AG04450 (cell line): ENCODE results near the gene OPCML. TPM values are rescaled to one million over a fixed set of nuclear protein-coding genes. Genes with fewer than 3 reads are reported as not detected.

Experiments
- CTCF ChIA-PET: fragments of 300-600, 350-600 bp; formaldehyde crosslinking; extraction: SDS; loops from one replicate; lab custom pipeline; 2022; ENCODE audit warnings: antibody characterized with exemption, inconsistent platforms; lab: Charles Lee
- POLR2A ChIA-PET: fragments of 350-600 bp; formaldehyde crosslinking; extraction: SDS; loops from one replicate; lab custom pipeline; 2021; ENCODE audit warnings: antibody characterized with exemption, inconsistent platforms; lab: Yijun Ruan, JAX
- DNase-seq: peaks from one replicate; pipeline ENCODE4 v3.0.0-alpha.2; 2011; ENCODE audit warnings: low read depth, low spot score
- H3K27ac ChIP-seq: one replicate; pipeline ENCODE4 v1.5.1; 2012; ENCODE audit warnings: low read depth, low read length, control low read depth
- H3K27me3 ChIP-seq: one replicate; pipeline ENCODE4 v1.6.0; 2012; ENCODE audit warnings: low read length; ENCODE audit not compliant: control insufficient read depth, insufficient read depth
- H3K4me3 ChIP-seq: 2 replicates; pipeline ENCODE4 v1.5.1; 2011; ENCODE audit warnings: mild to moderate bottlenecking, low read depth, low read length, control low read depth
- H3K9me3 ChIP-seq: 2 replicates; pipeline ENCODE4 v1.5.1; 2012; ENCODE audit warnings: low read length; ENCODE audit not compliant: control insufficient read depth, insufficient read depth
- CTCF ChIP-seq: IDR thresholded peaks from 2 replicates; pipeline ENCODE4 v1.5.1; 2011; ENCODE audit warnings: low read depth, low read length, control low read depth, inconsistent platforms
- polyA plus RNA-seq: library from polyadenylated mRNA; depleted of rRNA; stranded (reverse); fragments of >200 nt; gene quantifications from 2 replicates; pipeline ENCODE4 v1.2.3, GENCODE V29; 2011

The OPCML gene
- polyA plus RNA-seq, 1 experiment = 1.1 TPM

GRCh38 chr11:132864811-132865576, 667.3 kb downstream of the OPCML start:
- POLR2A ChIA-PET = no interaction called here

DNA sequence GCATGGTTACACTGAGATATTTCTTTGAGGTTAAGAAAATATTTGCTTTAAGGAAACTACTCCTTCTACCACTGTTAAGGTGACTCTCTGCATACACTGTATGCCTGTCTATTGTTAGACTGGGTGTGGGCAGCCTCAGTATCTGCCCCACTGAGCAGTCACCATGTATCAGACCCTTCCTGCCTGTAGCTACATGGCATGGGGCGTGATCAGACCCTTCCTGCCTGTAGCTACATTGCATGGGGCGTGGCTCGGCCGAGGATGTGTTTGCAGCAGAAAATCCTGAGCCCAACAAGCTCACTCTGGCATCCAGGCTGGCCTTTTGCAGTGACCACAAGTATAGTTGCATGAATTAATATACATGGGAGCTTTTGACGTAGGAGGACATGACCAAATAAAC, 669.4 kb downstream of the OPCML start:
- DNase-seq = no peak
- CTCF ChIA-PET = interaction anchor here (1.4 kb wide), 1 partner anchor 78 kb away, joined by 6 read pairs; no protein-coding TSS in a partner anchor
- no peak overlapping the region for H3K4me3 ChIP-seq

More at GRCh38 chr11:132864811-132865576, 667.3 kb downstream of the OPCML start:
- peaks cover 4% of the 10 kb centered on the region for H3K9me3 ChIP-seq
- no peak overlapping the region for H3K27ac ChIP-seq
- no peak for TF ChIP-seq CTCF
- H3K4me3 ChIP-seq = no peak overlapping the region
- DNase-seq = no peak
- CTCF ChIA-PET = interaction anchor here (0.7 to 1.1 kb wide), 2 partner anchors 76 to 1191 kb away, joined by 3 to 5 read pairs; no protein-coding TSS in a partner anchor
- H3K27me3 ChIP-seq = no peaks in the 10 kb centered on the region

GRCh38 chr11:132862137-132862536, 670.2 kb downstream of the OPCML start:
- ChIA-PET POLR2A (interaction anchor here (1.5 kb wide), 1 partner anchor 13 kb away, joined by 5 read pairs; no protein-coding TSS in a partner anchor), CTCF (interaction anchor here (0.8 to 1.4 kb wide), 2 partner anchors 17 to 79 kb away, joined by 4 to 6 read pairs; no protein-coding TSS in a partner anchor)
- H3K27ac ChIP-seq = no peak overlapping the region
- no peak overlapping the region for H3K4me3 ChIP-seq
- H3K27me3 ChIP-seq = no peaks in the 10 kb centered on the region
- H3K9me3 ChIP-seq = peaks cover 4% of the 10 kb centered on the region
- TF ChIP-seq CTCF = no peak
- DNase-seq = no peak

More for the DNA sequence above, 669.4 kb downstream of the OPCML start:
- no peak for TF ChIP-seq CTCF
- H3K9me3 ChIP-seq = peaks cover 4% of the 10 kb centered on the region
- H3K27me3 ChIP-seq = no peaks in the 10 kb centered on the region
- POLR2A ChIA-PET = no interaction called here
- H3K27ac ChIP-seq = no peak overlapping the region

DNA sequence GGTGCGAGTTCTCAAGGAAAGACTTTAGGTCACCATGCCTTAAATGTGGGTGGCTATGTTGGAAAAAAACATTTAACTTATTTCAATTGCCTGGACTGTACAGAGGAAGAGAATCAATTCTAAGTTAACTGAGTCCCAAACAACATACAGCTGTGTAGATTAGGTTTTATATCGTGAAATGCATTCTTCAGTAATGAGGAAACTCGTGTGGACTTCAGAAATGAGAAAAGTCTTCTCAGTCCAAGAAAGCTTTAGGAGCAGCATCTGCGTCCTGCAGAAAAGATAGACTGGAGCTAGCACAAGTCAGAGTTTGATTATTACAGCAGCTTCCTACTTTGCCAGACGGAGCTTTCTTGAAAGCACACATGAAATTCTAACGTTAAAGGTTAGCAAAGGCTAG, 673.0 kb downstream of the OPCML start:
- ChIA-PET POLR2A (no interaction called here), CTCF (interaction anchor here (0.7 to 4.6 kb wide), 3 partner anchors 14 to 81 kb away, joined by 3 to 26 read pairs (median 3); no protein-coding TSS in a partner anchor)
- no peak for TF ChIP-seq CTCF
- H3K27ac ChIP-seq = no peak overlapping the region
- H3K4me3 ChIP-seq = no peak overlapping the region
- H3K9me3 ChIP-seq = peaks cover 5% of the 10 kb centered on the region; the same call in 1 of the 2 replicates
- H3K27me3 ChIP-seq = no peaks in the 10 kb centered on the region
- no peak for DNase-seq

- peaks cover 3% of the 10 kb centered on the region; the same call in 1 of the 2 replicates for H3K9me3 ChIP-seq
- CTCF ChIA-PET = interaction anchor here (1.2 to 4.6 kb wide), 4 partner anchors 13 to 206 kb away, joined by 3 to 26 read pairs (median 4); no protein-coding TSS in a partner anchor
- peak; percentile 67 for TF ChIP-seq CTCF
- POLR2A ChIA-PET = interaction anchor here (0.6 kb wide), 1 partner anchor 83 kb away, joined by 4 read pairs; no protein-coding TSS in a partner anchor
- H3K4me3 ChIP-seq = no peak overlapping the region
- no peak overlapping the region for H3K27ac ChIP-seq
- DNase-seq = peak; percentile 39
- no peaks in the 10 kb centered on the region for H3K27me3 ChIP-seq
Observed at GRCh38 chr11:132858223-132858622, 674.1 kb downstream of the OPCML start.
